Measurements from ENCODE around the gene CGB7.
"Not testable (repeated sequence)": the region's sequence is repeated elsewhere in the genome, so short reads cannot be mapped to it uniquely, and the experiment has no call there.

The CGB7 gene

DNA sequence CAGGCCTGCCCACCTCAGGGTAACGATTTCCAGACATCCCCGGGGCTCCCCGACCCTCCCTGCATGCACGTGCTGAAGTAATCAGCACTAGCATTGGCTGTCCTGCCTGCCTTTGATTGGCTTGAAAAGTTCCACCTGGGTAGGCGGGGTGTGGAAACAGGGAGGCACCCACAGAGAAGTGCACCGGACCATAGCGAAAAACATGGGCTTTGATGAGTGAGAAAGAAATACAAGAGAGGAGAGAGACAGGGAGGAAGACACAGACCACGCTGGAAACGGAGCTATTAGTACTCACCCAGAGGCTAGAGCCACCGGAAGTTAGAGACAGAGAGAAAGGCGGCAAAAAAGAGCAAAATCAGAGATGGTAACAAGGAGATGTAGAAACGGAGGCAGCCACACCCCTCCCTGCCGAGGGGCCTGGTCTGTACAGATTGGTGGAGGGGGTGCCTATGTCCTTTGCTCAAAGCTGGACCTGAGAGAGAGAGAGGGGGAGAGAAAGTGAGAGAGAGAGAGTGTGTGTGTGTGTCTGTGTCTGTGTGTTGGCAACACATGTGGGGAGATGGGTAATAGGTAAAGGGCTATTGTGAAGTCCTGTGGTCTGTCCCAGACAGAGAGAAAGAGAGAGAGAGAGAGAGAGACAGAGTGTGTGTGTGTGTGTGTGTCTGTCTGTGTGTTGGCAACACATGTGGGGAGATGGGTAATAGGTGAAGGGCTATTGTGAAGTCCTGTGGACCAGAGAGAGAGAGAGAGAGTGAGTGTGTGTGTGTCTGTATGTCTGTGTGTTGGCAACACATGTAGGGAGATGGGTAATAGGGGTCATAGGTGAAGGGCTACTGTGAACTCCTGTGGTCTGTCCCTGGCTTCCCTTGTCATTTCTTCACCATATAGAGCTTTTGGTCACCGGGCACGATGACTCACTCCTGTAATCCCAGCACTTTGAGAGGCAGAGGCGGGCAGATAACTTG lies 36.3 kb downstream of the CGB7 start:
- no peak overlapping the region for H3K27ac ChIP-seq
- in situ Hi-C loops (cut with HindIII; ENCODE audit: low pct_ligation_motif_present, low sequenced_read_pairs), result no loop called here
- no peaks in the 10 kb centered on the region for H3K27me3 ChIP-seq (replicated peaks)
- no peak overlapping the region for H3K4me3 ChIP-seq (ENCODE audit: low read depth, low read length)
- H3K36me3 ChIP-seq (replicated peaks), result no peaks in the 10 kb centered on the region
- TF ChIP-seq, protein P1, sequence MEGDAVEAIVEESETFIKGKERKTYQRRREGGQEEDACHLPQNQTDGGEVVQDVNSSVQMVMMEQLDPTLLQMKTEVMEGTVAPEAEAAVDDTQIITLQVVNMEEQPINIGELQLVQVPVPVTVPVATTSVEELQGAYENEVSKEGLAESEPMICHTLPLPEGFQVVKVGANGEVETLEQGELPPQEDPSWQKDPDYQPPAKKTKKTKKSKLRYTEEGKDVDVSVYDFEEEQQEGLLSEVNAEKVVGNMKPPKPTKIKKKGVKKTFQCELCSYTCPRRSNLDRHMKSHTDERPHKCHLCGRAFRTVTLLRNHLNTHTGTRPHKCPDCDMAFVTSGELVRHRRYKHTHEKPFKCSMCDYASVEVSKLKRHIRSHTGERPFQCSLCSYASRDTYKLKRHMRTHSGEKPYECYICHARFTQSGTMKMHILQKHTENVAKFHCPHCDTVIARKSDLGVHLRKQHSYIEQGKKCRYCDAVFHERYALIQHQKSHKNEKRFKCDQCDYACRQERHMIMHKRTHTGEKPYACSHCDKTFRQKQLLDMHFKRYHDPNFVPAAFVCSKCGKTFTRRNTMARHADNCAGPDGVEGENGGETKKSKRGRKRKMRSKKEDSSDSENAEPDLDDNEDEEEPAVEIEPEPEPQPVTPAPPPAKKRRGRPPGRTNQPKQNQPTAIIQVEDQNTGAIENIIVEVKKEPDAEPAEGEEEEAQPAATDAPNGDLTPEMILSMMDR (IDR thresholded peaks at IDR 0.05; ENCODE audit: low read depth, low read length, missing control alignments), result no peak
- peak; percentile 18 for DNase-seq

DNA sequence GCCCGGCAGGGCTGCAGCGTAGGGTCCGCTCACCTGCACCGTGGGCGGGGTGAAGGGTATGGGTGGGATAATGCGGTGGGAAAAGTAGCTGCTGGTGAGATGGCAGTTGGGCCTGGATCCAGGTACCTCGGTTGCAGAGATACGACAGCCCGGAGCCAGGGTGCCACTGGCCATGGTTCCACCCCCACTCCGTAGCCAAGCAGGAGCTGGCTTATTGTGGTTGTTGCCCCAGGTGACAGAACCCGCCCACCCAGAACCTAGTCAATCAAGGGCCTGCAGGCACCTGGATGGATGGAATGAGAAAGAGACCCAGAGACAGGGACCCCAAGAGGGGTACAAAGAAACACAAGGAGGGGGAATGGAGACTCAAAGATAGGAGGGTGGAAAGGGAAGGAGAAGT lies 37.2 kb downstream of the CGB7 start:
- H3K36me3 ChIP-seq (replicated peaks), result peaks cover 3% of the 10 kb centered on the region
- TF ChIP-seq, protein P1 (IDR thresholded peaks at IDR 0.05; ENCODE audit: low read depth, low read length, missing control alignments), result no peak
- in situ Hi-C loops (cut with HindIII; ENCODE audit: low pct_ligation_motif_present, low sequenced_read_pairs), result no loop called here
- H3K4me3 ChIP-seq (ENCODE audit: low read depth, low read length), result no peak overlapping the region
- H3K27me3 ChIP-seq (replicated peaks), result no peaks in the 10 kb centered on the region
- DNase-seq, result no peak
- no peak overlapping the region for H3K27ac ChIP-seq

DNA sequence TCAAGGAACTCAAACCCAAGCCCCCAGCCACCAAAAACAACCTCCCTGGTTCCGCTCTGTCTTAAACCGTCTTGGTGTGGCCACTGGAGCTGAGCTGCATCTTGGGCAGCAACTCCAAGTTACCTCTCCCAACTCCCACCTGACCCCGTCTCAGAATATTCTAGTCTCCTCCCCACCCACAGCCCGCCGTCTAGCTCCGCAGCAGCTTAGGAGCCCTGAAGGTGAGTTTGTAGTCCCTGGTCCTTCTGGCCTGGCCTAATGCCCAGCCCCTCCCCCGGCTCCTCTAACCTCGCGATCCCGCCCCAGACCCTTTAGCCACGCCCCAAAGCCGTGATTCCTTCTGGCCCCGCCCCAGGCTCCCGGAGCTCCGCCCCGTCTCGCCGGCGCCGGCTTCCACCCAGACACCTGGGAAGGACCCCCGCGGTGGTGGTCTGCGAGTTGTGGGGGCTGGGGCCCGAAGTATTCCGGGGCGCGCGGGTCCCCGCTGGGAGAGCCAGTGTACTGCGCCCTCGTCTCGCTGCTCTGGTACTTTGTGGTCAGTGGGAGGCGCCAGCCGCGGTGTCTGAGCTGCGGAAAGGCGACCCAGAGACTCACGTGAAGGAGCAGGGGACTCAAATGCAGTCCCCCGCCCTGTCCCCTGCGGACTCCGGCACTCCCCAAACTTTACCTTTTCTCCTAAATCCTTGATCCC lies 38.2 kb downstream of the CGB7 start:
- in situ Hi-C loops (cut with HindIII; ENCODE audit: low pct_ligation_motif_present, low sequenced_read_pairs), result no loop called here
- Histone ChIP-seq H3K4me3 (ENCODE audit: low read depth, low read length) (peak overlapping the region; percentile 47), H3K27ac (no peak overlapping the region), H3K36me3 (replicated peaks) (peaks cover 7% of the 10 kb centered on the region), H3K27me3 (replicated peaks) (no peaks in the 10 kb centered on the region)
- DNase-seq, result peak; percentile 22
- TF ChIP-seq, protein P1 (IDR thresholded peaks at IDR 0.05; ENCODE audit: low read depth, low read length, missing control alignments), result peak; percentile 29

DNA sequence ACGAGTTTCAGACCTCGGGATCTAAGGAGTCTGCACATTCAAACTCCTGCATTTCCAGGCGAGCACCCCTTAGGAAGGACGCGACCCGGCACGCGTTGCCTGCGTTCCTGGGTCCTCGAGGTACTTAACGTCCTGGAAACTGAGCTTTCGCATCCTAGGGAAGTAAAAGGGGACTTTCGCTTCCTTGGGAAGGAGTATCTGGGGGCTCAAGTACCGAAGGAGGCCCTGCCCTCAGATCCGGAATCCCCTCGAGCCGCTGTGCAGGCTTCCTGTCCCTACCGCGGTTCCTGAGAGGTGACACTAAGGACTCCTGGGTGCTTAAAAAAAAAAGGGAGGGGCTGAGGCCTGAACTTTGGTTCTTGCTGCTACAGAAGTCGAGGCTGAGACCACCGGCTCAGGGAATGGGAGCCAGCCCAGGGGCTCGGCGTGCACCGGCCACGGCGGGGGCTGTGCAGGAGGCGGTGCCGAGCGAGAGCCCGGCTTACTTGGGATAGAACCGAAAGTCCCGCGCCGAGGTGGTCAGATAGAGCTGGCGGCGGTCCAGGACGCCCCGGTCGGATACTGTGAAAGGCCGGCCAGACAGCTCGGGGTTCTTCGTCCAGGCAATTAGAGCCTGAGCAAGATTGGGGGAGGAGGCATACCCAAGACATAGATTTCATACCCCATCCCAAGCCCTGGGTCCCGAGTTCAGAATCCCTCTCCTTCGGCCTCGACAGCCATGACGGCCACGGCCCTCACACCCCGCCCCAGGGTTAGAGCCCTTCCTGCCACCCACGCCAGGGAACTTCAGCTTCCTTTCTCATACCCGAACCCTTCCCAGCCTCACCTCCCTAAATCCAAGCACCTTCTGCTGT lies 38.9 kb downstream of the CGB7 start:
- peak overlapping the region; percentile 47 for H3K4me3 ChIP-seq (ENCODE audit: low read depth, low read length)
- DNase-seq; in situ Hi-C loops (cut with HindIII; ENCODE audit: low pct_ligation_motif_present, low sequenced_read_pairs); H3K27ac ChIP-seq; H3K36me3 ChIP-seq (replicated peaks); H3K27me3 ChIP-seq (replicated peaks): not testable (repeated sequence)

DNA sequence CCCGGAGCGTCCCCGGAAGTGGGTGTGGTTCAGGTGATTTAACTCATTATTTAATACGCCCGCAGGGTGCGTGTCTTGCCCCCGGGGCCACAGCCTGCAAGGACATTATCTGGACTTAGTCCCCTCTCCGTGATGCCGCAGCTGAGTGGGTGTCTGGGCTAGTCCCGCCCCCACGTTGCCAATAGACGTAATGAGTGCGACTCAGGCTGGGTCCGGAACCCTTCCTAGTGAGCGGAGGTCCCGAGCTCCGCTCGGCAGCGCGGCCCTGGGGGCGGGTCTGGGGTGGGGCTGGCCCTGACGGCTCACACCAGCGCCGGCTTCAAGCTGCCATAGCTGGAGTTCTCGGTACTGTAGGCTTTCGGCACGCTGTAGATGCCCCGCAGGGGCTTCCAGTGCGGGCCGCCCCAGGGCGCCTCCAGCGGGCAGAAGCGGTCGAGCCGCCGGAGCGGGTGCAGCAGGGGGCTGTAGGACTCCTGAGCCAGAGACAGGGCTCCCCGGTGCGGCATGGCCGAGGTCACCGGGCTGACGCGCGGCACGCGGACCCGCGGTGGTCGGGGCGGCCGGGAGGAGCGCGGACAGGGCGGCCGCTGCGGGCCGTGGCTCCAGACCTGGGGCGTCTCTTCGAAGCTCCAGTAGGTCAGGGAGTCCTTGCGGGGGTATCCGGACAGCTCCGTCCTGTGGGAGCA lies 39.7 kb downstream of the CGB7 start:
- Histone ChIP-seq H3K36me3 (replicated peaks) (peaks cover 11% of the 10 kb centered on the region), H3K4me3 (ENCODE audit: low read depth, low read length) (peak overlapping the region; percentile 47), H3K27ac (no peak overlapping the region), H3K27me3 (replicated peaks) (no peaks in the 10 kb centered on the region)
- peak; percentile 57 for DNase-seq
- in situ Hi-C loops (cut with HindIII; ENCODE audit: low pct_ligation_motif_present, low sequenced_read_pairs), result no loop called here
- TF ChIP-seq, protein P1 (IDR thresholded peaks at IDR 0.05; ENCODE audit: low read depth, low read length, missing control alignments), result peak; percentile 66
